ENCODE results near the gene TCTN2.
A peak's percentile ranks its signal among the peaks of the same experiment; 100 is the strongest.

The TCTN2 gene

GRCh38 chr12:123670882-123671728 is at the start of gene TCTN2:
Gene TCTN2 (plus strand): TSS chr12:123671113. CDS start chr12:123671241, 128 bp downstream.
- peak; percentile 92 for DNase-seq

DNA sequence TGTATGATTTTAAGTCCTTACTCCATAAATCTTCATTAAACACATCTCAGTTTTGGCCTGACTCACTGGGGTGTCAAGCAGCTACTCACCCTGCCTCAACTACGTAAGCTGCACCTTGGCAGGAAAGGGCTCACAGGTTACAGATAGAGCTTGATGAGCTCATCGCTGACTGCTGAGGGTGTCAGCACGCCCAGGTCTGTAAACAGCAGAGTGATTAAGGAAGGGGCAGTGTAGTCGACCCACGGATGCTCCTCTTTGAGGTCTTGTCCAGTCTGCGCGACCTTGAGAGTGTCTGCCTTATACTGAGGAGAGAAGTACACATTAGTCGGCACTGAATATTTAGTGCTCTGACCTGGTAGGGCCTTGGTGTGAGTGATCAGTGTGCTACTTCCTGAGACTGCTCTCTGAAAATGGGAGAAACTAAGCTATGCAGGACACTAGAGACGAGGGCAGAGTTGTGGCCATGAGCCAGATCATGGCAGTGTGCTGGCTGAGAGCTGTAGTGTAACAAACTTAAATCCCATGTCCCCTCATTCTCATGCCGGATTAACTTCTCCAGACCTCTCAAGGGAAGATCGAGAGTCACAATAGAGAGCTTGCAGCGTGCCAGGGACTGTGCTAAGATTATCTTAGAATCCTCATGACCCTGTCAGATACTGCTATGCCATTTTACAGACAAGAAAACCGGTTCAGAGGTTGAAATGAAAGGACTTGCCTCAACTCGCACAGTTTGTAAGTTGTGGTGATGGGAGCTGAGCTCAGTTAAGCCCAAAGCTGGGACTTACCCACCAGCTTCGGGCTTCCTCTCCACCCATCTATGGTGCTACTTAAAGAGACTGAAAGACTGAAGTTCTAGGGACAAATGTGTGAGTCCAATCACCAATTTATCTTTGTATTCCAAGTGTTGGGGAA is 49.0 kb upstream of the TCTN2 start:
- peak; percentile 5 for DNase-seq

- peak; percentile 97 for DNase-seq
Measured at GRCh38 chr12:123633379-123634141, 37.4 kb upstream of the TCTN2 start, which contains the start of the genes EIF2B1 and GTF2H3. Gene EIF2B1 (minus strand): TSS chr12:123633686. CDS start chr12:123633557, 129 bp downstream. Gene GTF2H3 (plus strand): TSS chr12:123633829. CDS start chr12:123633860, 31 bp downstream.

- no peak for DNase-seq
Measured at GRCh38 chr12:123634142-123634561, 36.8 kb upstream of the TCTN2 start.

DNA sequence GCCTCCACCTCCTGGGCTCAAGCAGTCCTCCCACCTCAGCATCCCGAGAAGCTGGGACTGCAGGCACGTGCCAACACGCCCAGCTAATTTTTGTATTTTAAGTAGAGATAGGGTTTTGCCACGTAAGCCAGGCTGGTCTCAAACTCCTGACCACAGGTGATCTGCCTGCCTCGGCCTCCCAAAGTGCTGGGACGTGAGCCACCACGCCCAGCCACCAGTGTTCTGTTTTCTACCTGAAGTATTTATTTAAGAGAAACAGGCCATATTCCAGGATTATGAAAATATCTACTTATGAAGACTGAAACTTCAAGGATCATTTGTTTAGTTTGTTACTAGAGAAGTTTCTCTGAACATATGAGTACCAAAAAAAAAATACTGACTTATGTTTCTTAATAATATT is 27.0 kb upstream of the TCTN2 start:
- no peak for DNase-seq

DNA sequence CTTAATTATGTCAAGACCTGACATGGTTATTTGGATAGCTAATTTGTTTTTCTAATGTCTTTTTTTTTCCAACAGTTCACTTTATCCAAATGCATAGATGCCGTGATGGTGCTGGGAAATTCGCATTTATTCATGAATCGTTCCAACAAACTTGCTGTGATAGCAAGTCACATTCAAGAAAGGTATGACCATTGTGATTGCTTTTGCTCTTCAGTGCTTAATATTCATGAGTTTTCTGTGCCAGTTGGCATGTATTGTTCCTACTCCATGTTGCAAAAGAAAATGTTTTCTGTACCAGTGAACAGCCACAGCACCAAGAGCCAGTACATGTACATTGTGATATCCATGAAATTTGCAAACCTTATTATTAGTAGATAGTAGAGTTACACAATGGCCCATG is 25.5 kb upstream of the TCTN2 start:
- no peak for DNase-seq

GRCh38 chr12:123645878-123646277 is 25.0 kb upstream of the TCTN2 start:
- no peak for DNase-seq

DNA sequence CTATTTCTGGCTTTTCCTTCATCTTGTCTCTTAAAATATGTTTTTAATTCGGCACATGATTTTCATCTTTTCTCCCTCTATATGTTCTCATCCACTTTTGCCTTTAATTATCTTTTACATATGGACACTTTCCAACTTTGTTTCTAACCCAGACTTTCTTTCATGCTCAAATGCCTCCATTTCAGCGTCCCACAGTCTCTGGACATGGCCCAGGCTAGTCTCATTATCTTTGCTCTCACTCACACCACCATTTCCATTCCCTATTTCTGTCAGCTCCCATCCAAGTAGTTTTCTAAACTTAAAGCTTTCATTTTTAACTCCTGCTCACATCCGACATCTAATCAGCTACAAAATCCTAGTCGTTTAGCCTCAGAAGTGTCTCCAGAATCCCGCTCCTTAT is 22.5 kb upstream of the TCTN2 start:
- DNase-seq: no peak

DNA sequence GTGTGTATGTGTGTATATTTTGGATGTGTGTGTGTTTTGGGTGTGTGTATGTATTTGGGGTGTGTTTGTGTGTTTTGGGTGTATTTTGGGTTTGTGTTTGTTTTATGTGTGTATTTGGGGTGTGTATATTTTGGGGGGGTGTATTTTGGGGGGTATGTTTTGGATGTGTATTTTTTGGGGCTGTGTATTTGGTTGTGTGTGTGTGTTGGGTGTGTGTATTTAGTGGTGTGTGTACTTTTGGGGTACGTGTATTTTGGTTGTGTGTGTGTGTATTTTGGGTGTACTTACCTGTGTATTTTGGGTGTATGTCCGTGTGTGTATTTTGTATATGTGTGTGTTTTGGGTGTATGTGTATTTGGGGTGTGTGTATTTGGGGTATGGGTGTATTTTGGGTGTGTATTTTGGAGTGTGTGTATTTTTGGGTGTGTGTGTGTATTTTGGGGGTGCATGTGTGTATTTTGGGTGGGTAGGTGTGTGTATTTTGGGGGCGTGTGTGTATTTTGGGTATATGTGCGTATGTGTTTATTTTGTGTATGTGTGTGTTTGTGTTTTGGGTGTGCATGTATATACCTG is 16.7 kb upstream of the TCTN2 start:
- no peak for DNase-seq

DNA sequence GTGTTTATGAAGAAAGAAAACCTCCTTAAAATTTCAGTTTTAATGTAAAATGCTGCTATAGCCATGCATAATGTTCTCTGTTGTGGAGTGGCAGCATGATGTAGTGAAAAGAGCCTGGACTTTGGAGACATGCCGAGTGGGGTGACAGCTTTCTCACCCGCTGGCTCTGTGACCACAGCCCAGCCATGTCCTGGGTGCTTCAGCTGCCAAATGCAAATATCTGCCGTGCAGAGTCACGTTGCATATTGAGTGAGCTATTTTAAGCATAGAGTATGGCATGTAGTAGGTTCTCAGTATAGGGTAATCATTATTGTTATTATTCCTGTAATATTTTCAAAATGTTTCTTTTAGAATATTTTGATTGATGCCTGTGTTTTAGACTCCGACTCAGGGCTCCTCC is 15.5 kb upstream of the TCTN2 start:
- no peak for DNase-seq

GRCh38 chr12:123656392-123656791 is 14.5 kb upstream of the TCTN2 start:
- DNase-seq: no peak

- DNase-seq: no peak
Measured at GRCh38 chr12:123657211-123657610, 13.7 kb upstream of the TCTN2 start.

DNA sequence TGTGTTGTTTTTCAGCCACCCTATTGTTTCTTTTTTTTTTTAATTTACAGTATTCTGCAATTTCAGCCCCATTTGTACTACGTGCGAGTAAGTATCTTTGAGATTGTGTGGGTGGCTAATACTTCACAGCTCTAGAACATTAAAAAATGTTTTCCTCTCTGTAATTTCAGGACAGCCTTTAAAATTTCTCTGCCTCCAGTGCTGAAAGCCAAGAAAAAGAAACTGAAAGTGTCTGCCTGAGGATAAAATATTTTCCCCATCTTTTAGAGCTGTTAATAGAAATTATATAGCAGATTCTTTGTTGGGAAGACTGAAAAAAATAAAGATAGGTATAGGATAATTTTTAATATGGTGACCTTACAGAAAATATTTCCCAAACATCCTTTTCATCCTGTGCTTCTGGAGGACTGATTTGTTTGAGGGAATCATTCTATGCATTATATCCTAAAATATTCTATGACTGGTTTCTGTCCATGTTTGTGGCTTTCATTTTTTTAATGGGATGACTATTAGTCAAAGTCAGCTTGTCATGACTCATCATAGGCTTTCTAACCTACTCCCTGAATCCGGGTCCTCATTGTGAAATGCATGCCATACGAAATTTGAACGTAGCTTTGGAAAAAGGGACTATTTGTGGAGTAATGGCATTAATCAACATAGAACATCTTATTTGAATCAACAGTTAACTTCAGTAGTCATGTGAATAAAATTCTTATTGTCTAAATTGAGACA is 10.8 kb upstream of the TCTN2 start:
- peak; percentile 97 for DNase-seq

DNA sequence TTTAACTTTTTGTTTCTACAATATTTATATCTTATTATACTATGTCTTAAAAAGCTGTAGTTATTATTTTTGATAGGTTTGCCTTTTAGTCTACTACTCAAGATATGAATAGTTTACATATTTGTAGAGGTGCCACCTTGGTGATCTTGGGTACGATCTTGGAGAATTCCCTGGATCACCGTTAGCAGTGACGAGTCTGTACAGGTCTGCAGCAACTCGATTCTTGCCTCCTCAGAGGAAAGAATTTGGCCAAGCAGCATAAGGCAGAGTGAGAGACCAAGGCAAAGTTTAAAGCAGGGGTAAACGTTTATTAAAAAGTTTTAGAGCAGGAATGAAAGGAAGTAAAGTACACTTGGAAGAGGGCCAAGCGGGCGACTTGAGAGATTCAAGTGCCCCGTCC is 3.1 kb upstream of the TCTN2 start:
- no peak for DNase-seq

- peak; percentile 46 for DNase-seq
Measured at GRCh38 chr12:123671876-123672275, 963 bp downstream of the TCTN2 start.

GRCh38 chr12:123675436-123675835 is 4.5 kb downstream of the TCTN2 start:
- no peak for DNase-seq

DNA sequence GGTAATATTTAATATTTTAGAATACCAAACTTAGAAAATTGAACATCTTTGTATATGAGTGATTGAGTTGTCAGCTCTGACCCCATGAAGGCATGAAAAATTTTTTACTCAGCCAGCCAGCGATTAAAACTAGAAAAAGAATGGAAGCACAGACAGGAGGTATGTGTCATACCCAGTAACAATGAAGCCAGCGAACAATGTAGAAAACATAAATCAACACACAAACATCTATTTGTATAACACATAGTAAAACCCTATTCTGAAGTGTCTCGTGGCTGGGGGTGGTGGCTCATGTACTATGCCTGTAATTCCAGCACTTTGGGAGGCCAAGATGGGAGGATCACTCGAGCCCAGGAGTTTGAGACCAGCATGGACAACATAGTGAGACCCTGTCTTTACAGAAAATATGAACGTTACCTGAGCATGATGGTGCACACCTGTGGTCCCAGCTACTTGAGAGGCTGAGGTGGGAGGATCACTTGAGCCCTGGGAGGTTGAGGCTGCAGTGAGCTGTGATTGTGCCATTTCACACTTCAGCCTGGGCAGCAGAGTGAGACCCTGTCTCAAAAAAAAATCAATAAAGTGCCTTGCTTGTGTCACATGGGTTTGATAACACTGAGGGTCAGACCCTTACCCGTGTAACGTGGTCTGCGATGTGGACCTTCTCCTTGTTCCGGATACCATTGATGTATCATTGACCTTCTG is 5.9 kb downstream of the TCTN2 start:
- DNase-seq: no peak

- no peak for DNase-seq
Measured at GRCh38 chr12:123678981-123679380, 8.1 kb downstream of the TCTN2 start.

DNA sequence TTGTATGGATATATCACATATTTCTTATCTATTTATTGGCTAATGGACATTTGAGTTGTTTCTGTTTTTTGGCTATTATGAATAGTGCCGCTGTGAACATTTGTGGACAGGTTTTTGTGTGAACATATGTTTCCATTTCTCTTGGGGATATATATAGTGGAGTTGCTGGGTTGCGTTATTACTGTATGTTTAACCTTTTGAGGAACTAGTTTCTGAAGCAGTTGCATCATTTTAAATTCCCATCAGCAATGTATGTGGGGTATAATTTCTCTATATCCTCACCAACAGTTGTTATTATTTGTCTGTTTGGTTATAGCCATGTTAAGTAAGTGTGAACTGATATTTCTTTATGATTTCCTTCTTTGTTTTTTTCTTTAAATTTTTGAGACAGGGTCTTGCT is 10.7 kb downstream of the TCTN2 start:
- DNase-seq: no peak

- DNase-seq: no peak
Measured at GRCh38 chr12:123683964-123684363, 13.1 kb downstream of the TCTN2 start.

DNA sequence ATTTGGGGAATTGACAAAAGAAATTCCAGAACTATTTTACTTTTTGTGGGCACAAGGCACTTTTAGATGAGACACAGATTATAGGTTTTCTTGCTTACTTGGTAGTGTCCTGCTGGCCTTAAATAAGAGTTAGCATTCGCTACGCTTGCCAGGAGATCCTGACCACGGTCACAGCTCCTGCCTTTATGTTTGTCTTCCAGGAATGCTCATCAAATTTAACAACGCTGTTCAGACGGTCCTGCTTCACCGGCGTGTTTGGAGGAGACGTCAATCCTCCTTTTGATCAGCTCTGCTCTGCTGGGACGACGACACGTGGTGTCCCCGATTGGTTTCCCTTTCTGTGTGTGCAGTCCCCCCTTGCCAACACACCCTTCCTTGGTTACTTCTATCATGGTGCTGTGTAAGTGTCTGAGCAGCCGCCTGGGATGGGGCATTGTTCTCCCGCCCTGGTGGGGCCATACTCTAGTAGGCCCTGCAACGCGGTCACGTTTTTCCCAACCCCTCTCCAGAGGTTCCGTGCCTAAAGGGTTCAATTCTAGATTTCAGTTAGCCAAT is 15.8 kb downstream of the TCTN2 start:
- DNase-seq: no peak
